Measurements from ENCODE around the gene UQCC2.

Gene UQCC2

DNA sequence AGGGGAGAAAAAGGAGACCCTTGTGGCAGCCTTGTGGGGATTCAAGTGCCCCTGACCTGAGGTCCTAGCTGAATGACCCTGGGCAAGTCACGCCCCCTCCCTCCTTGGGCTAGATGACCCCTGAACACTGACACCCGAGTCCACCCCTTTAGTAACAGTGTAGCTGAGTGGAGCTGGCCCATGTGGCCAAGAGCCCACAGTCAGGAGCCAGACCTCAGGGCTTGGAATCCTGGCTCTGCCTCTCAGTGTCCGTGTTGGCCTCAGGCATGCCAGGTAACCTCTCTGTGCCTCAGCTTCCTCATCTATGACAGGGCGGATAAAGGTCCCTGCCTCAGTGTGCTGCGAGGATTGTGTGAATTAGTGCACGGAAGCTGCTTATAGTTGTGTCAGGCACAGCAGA lies 20.9 kb upstream of the UQCC2 start:
- TF ChIP-seq CTCF (IDR thresholded peaks at IDR 0.05; ENCODE audit: low read depth, low read length): no peak
- no peak overlapping the region for H3K4me3 ChIP-seq (replicated peaks in 1 of 2; ENCODE audit: low read depth in 2 of 2, low read length in 2 of 2)
- no peak for DNase-seq (ENCODE audit: low read depth in 2 of 2)

GRCh38 chr6:33731751-33732282 lies 20.3 kb upstream of the UQCC2 start:
- H3K4me3 ChIP-seq (replicated peaks in 1 of 2; ENCODE audit: low read depth in 2 of 2, low read length in 2 of 2): no peak overlapping the region
- no peak for TF ChIP-seq CTCF (IDR thresholded peaks at IDR 0.05; ENCODE audit: low read depth, low read length)
- DNase-seq (ENCODE audit: low read depth in 2 of 2): no peak

- DNase-seq (ENCODE audit: low read depth in 2 of 2): no peak
- TF ChIP-seq CTCF (IDR thresholded peaks at IDR 0.05; ENCODE audit: low read depth, low read length): no peak
- no peak overlapping the region for H3K4me3 ChIP-seq (replicated peaks in 1 of 2; ENCODE audit: low read depth in 2 of 2, low read length in 2 of 2)
Measured at GRCh38 chr6:33731035-33731434, 19.5 kb upstream of the UQCC2 start.

DNA sequence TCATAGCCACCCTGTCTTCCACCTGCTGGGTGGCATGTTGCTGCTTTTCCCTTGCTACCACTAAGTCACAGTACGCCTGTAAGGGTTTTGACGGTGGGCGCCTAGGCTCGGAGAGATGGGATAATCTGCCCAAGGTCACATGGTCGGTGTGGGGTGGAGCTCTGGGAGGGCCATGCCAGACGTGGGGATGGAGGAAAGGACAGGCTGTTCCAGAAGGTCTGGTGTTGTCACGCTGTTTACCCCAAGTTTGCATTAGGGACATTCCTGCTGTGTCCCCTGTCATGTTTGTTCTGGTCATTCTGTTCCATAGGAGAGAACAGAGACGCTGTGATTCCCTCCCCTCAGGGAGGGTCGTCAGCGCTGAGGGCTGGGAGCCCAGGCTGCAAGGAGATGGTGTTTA lies 19.1 kb upstream of the UQCC2 start:
- no peak for DNase-seq (ENCODE audit: low read depth in 2 of 2)
- no peak overlapping the region for H3K4me3 ChIP-seq (replicated peaks in 1 of 2; ENCODE audit: low read depth in 2 of 2, low read length in 2 of 2)
- no peak for TF ChIP-seq CTCF (IDR thresholded peaks at IDR 0.05; ENCODE audit: low read depth, low read length)

DNA sequence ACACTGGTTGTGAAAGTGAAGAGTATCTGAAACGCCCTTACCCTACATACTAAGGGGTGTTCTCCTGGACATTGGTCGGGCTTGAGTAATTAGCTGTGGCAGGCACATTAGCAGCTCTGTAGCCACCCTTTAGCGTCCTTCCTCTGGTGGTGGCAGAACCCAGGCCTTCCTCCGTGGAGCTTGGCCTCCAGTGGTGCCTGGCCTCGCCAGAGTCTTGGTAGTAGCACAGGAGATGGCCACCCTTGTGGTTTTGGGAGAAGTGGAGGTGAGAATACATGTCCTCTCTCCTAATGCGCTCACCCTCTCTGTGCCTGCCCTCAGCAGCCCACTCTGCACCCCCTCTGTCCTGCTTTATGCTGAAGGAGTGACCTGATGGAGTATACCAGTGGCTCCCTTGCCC lies 17.6 kb upstream of the UQCC2 start:
- H3K4me3 ChIP-seq (replicated peaks in 1 of 2; ENCODE audit: low read depth in 2 of 2, low read length in 2 of 2): no peak overlapping the region
- DNase-seq (ENCODE audit: low read depth in 2 of 2): no peak
- TF ChIP-seq CTCF (IDR thresholded peaks at IDR 0.05; ENCODE audit: low read depth, low read length): no peak

- no peak for DNase-seq (ENCODE audit: low read depth in 2 of 2)
- no peak overlapping the region for H3K4me3 ChIP-seq (replicated peaks in 1 of 2; ENCODE audit: low read depth in 2 of 2, low read length in 2 of 2)
- no peak for TF ChIP-seq CTCF (IDR thresholded peaks at IDR 0.05; ENCODE audit: low read depth, low read length)
Measured at GRCh38 chr6:33728438-33728837, 16.9 kb upstream of the UQCC2 start.

DNA sequence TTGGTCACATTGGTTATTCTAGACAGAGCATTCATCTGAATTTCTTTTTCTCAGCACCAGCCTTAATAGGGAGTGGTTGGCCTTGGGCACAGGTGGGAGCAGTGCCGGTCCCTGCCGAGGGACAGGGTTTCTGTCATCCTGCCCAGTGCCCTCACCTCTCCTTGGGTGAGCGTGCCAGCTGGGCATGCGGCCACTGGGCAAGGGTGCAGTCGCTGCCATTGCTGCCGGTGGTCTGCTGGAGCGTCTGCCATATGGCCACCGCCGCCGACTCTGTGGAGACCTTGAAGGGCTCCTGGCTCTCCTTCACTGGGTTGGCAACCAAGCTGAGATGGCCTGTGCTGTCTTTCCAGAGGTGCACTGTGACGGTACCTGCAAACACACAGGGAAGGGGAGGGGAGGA lies 16.4 kb upstream of the UQCC2 start:
- TF ChIP-seq CTCF (IDR thresholded peaks at IDR 0.05; ENCODE audit: low read depth, low read length): no peak
- no peak overlapping the region for H3K4me3 ChIP-seq (replicated peaks in 1 of 2; ENCODE audit: low read depth in 2 of 2, low read length in 2 of 2)
- DNase-seq (ENCODE audit: low read depth in 2 of 2): no peak

Measured in cardiac fibroblast (primary cell).